Prostate gland (tissue), 2 donors: ENCODE measurements around the gene SASS6. TPM values are rescaled to one million over a fixed set of nuclear protein-coding genes. Genes with fewer than 3 reads are reported as not detected.
A peak's percentile ranks its signal among the peaks of the same experiment; 100 is the strongest.

Source experiments
- DNase-seq: peaks from one replicate; pipeline ENCODE4 v3.0.0-alpha.2; 2019; ENCODE audit warnings: low spot score
- H3K27ac ChIP-seq, 2 donors: fragments of 200-600 bp; sonication (generic); 2 replicates each; pipeline ENCODE4 v1.5.1; 2017 to 2019
- H3K27me3 ChIP-seq: fragments of 200-600 bp; sonication (generic); replicated peaks from 2 replicates; pipeline ENCODE4 v1.5.1; 2019; ENCODE audit not compliant: insufficient read depth
- H3K36me3 ChIP-seq, 2 donors: fragments of 200-600 bp; sonication (generic); 1 replicate in 1 of 2; 2 replicates in 1 of 2; pipeline versions ENCODE4 v1.5.1 to v1.8.1; 2017 to 2019
- H3K4me1 ChIP-seq: fragments of 200-600 bp; sonication (generic); replicated peaks from 2 replicates; pipeline ENCODE4 v1.5.1; 2019
- H3K4me3 ChIP-seq, 2 donors: fragments of 200-600 bp; sonication (generic); 2 replicates each; pipeline ENCODE4 v1.5.1; 2017 to 2019
- H3K9me3 ChIP-seq: fragments of 200-600 bp; sonication (generic); 2 replicates; pipeline ENCODE4 v1.5.1; 2017
- CTCF ChIP-seq, 4 experiments: fragments of 200-600 bp in 2 of 4; fragments of 450-650 bp in 2 of 4; sonication (generic) in 2 of 4; IDR thresholded peaks; 1 replicate in 3 of 4; 2 replicates in 1 of 4; pipeline ENCODE4 v1.5.1; 2016 to 2019; ENCODE audit warnings: antibody characterized with exemption in 4 of 4, mild to moderate bottlenecking in 2 of 4, moderate library complexity in 2 of 4
- POLR2A ChIP-seq: fragments of 450-650 bp; IDR thresholded peaks from one replicate; pipeline ENCODE4 v1.6.1; 2016; ENCODE audit warnings: antibody characterized with exemption, mild to moderate bottlenecking
- POLR2AphosphoS5 ChIP-seq: sonication (generic); formaldehyde crosslinking; IDR thresholded peaks from one replicate; pipeline ENCODE4 v1.6.1; 2017; ENCODE audit warnings: antibody characterized with exemption
- WGBS: methylation state at CpG from one replicate; pipeline ENCODE4 v1.1.5; 2018; 5-methylcytosine and 5-hydroxymethylcytosine counted together
- intact Hi-C: fragments of 100-400 bp; cut with DNase I; formaldehyde crosslinking; loops from one replicate; pipeline ENCODE4 v1.14.2; 2022
- small RNA-seq, 2 donors: library from RNA; depleted of rRNA; stranded (forward); fragments of <200 nt; gene quantifications; one replicate each; pipeline ENCODE3, GENCODE V24; 2016
- total RNA-seq, 2 donors: library from RNA; depleted of rRNA; stranded (reverse); fragments of >200 nt; gene quantifications; one replicate each; pipeline ENCODE4 v1.1.0, GENCODE V29; 2016

Gene SASS6
- total RNA-seq, 2 donors from 2014 or later, result 4.0 to 6.2 TPM

- H3K4me3 ChIP-seq, result peak overlapping the region; percentile 94 to 96
- peak overlapping the region; percentile 97 to 99 for H3K27ac ChIP-seq
- H3K27me3 ChIP-seq, result no peaks in the 10 kb centered on the region
- H3K36me3 ChIP-seq, result no peaks in the 10 kb centered on the region
- WGBS, result under 1% methylated on average over 8 of the region's 8 CpGs
- H3K4me1 ChIP-seq, result no peaks in the 10 kb centered on the region
- H3K9me3 ChIP-seq, result no peaks in the 10 kb centered on the region
- TF ChIP-seq CTCF (IDR thresholded peaks at IDR 0.05), result no peak
- no peak for DNase-seq
- intact Hi-C loops, result loop anchor here (5.0 to 10.0 kb wide), 4 partner anchors 95 to 350 kb away; partner anchors contain the start of genes RTCA, SASS6 and TRMT13
These were observed 95.1 kb downstream of the SASS6 start for GRCh38 chr1:100037656-100037926.

GRCh38 chr1:100036718-100037655 is 95.7 kb downstream of the SASS6 start:
- 13% methylated on average over 11 of the region's 11 CpGs for WGBS

GRCh38 chr1:100035214-100035613 is 97.5 kb downstream of the SASS6 start:
- intact Hi-C loops, result loop anchor here (5.0 to 10.0 kb wide), 4 partner anchors 97 to 352 kb away; partner anchors contain the start of genes RTCA, SASS6 and TRMT13
- TF ChIP-seq CTCF (IDR thresholded peaks at IDR 0.05), result no peak
- TF ChIP-seq POLR2AphosphoS5, result peak; percentile 54

More at GRCh38 chr1:100036718-100037655, 95.7 kb downstream of the SASS6 start:
- peak overlapping the region; percentile 97 to 99 for H3K27ac ChIP-seq
- H3K4me3 ChIP-seq, result peak overlapping the region; percentile 94 to 96
- no peaks in the 10 kb centered on the region for H3K4me1 ChIP-seq
- no peaks in the 10 kb centered on the region for H3K36me3 ChIP-seq
- H3K27me3 ChIP-seq, result no peaks in the 10 kb centered on the region
- DNase-seq, result no peak
- TF ChIP-seq CTCF (IDR thresholded peaks at IDR 0.05), result no peak
- no peak for TF ChIP-seq POLR2A
- no peak for TF ChIP-seq POLR2AphosphoS5
- no peaks in the 10 kb centered on the region for H3K9me3 ChIP-seq
- intact Hi-C loops, result loop anchor here (5.0 to 10.0 kb wide), 4 partner anchors 95 to 350 kb away; partner anchors contain the start of genes RTCA, SASS6 and TRMT13

GRCh38 chr1:100034470-100034869 is 98.3 kb downstream of the SASS6 start:
- TF ChIP-seq POLR2AphosphoS5, result no peak
- peak in 3 of 4 experiments; percentile 11 to 32 (median 30) for TF ChIP-seq CTCF (IDR thresholded peaks at IDR 0.05)
- TF ChIP-seq POLR2A, result no peak
- H3K27ac ChIP-seq, result peak overlapping the region in 1 of 2 donors; percentile 99
- no peaks in the 10 kb centered on the region for H3K36me3 ChIP-seq
- DNase-seq, result no peak
- no peaks in the 10 kb centered on the region for H3K27me3 ChIP-seq
- no peaks in the 10 kb centered on the region for H3K4me1 ChIP-seq
- no peak overlapping the region for H3K4me3 ChIP-seq
- H3K9me3 ChIP-seq, result no peaks in the 10 kb centered on the region
- intact Hi-C loops, result loop anchor here (10.0 kb wide), 2 partner anchors 230 kb away; partner anchors contain the start of gene RTCA

More at GRCh38 chr1:100035214-100035613, 97.5 kb downstream of the SASS6 start:
- Histone ChIP-seq H3K27me3 (no peaks in the 10 kb centered on the region), H3K4me1 (no peaks in the 10 kb centered on the region), H3K27ac (peak overlapping the region in 1 of 2 donors; percentile 99), H3K4me3 (no peak overlapping the region), H3K36me3 (no peaks in the 10 kb centered on the region), H3K9me3 (no peaks in the 10 kb centered on the region)
- 59% methylated on average over 1 of the region's 1 CpG for WGBS
- no peak for DNase-seq

Small RNA genes lying within 50 kb of the gene (small RNA-seq; reads per million reads assigned to genes)
- 0 reads per million in 2 donors for gene AC093019.1

Other genes starting within 250 kb of the SASS6 start
- 10 to 100 TPM; 32.0 to 79.5 TPM for gene SLC35A3, start 162.9 kb downstream of the SASS6 start, total RNA-seq
- 10 to 100 TPM; 11.7 to 17.4 TPM for gene TRMT13, start 233 bp upstream of the SASS6 start, total RNA-seq
- gene LRRC39, start 45.3 kb upstream of the SASS6 start, total RNA-seq, result 1 to 10 TPM in 1 of 2 donors, under 1 TPM in 1; 0.68 to 1.5 TPM
- 10 to 100 TPM in 1 of 2 donors, 1 to 10 TPM in 1; 7.6 to 17.3 TPM for gene DBT, start 116.9 kb upstream of the SASS6 start, total RNA-seq
- 10 to 100 TPM; 19.8 to 22.4 TPM for gene RTCA, start 133.3 kb upstream of the SASS6 start, total RNA-seq
- gene CDC14A, start 219.6 kb upstream of the SASS6 start, total RNA-seq, result 10 to 100 TPM; 25.7 to 39.2 TPM